Caco-2 (cell line): ENCODE data around the gene ZDHHC14. TPM values are rescaled to one million over a fixed set of nuclear protein-coding genes. Genes with fewer than 3 reads are reported as not detected.
"Not testable (repeated sequence)": the region's sequence is repeated elsewhere in the genome, so short reads cannot be mapped to it uniquely, and the experiment has no call there.

Source experiments
- BruUV-seq: library from RNA; stranded (reverse); fragments of 400-500 nt; replicated peaks from 2 replicates; lab custom pipeline; 2021; lab: Mats Ljungman, UMichigan
- CTCF ChIA-PET: fragments of 300-600 bp; sonication (Branson Sonifier 250); formaldehyde crosslinking; loops from one replicate; lab custom pipeline; 2022; ENCODE audit warnings: antibody characterized with exemption; lab: Charles Lee
- POLR2A ChIA-PET: fragments of 300-600 bp; sonication (Branson Sonifier 250); formaldehyde crosslinking; loops from one replicate; lab custom pipeline; 2022; ENCODE audit warnings: antibody characterized with exemption; lab: Charles Lee
- DNase-seq, 2 experiments: peaks; one replicate each; pipeline versions ENCODE4 v3.0.0 to v3.0.0-alpha.2; 2020 to 2022
- H3K27me3 ChIP-seq: replicated peaks from 2 replicates; pipeline ENCODE4 v1.6.0; 2011; ENCODE audit warnings: low read length; ENCODE audit not compliant: control insufficient read depth, insufficient read depth
- H3K36me3 ChIP-seq: 2 replicates; pipeline ENCODE4 v1.5.1; 2011; ENCODE audit warnings: low read length; ENCODE audit not compliant: control insufficient read depth, insufficient read depth
- H3K4me1 ChIP-seq: fragments of 250-450 bp; sonication (Bioruptor Pico); 2 replicates; pipeline ENCODE4 v1.5.1; 2020; ENCODE audit warnings: mild to moderate bottlenecking
- H3K4me3 ChIP-seq: 2 replicates; pipeline ENCODE4 v1.5.1; 2011; ENCODE audit warnings: low read depth, mild to moderate bottlenecking, control low read depth, low read length
- H3K9me3 ChIP-seq: fragments of 250-450 bp; sonication (Bioruptor Pico); 2 replicates; pipeline ENCODE4 v1.5.1; 2020; ENCODE audit warnings: mild to moderate bottlenecking, moderate library complexity
- H3K27ac Mint-ChIP-seq: one replicate; pipeline ENCODE4 v1.8.0; 2022; ENCODE audit warnings: mixed read lengths; ENCODE audit not compliant: unreplicated experiment
- H3K27me3 Mint-ChIP-seq: one replicate; pipeline ENCODE4 v1.8.0; 2022; ENCODE audit warnings: mixed read lengths; ENCODE audit not compliant: insufficient read depth, unreplicated experiment
- H3K36me3 Mint-ChIP-seq: one replicate; pipeline ENCODE4 v1.8.0; 2022; ENCODE audit warnings: mild to moderate bottlenecking, mixed read lengths; ENCODE audit not compliant: insufficient read depth, unreplicated experiment
- H3K4me1 Mint-ChIP-seq: one replicate; pipeline ENCODE4 v1.8.0; 2022; ENCODE audit warnings: low read depth, mixed read lengths; ENCODE audit not compliant: unreplicated experiment
- H3K4me3 Mint-ChIP-seq: one replicate; pipeline ENCODE4 v1.8.0; 2022; ENCODE audit warnings: mild to moderate bottlenecking, moderate library complexity, mixed read lengths; ENCODE audit not compliant: unreplicated experiment
- H3K9me3 Mint-ChIP-seq: one replicate; pipeline ENCODE4 v1.8.0; 2022; ENCODE audit warnings: mixed read lengths; ENCODE audit not compliant: unreplicated experiment
- intact Hi-C: fragments of 100-400 bp; cut with micrococcal nuclease; formaldehyde crosslinking; loops from one replicate; pipeline ENCODE4 v1.10.0; 2022; ENCODE audit not compliant: unreplicated experiment
- total RNA-seq: library from RNA; stranded (reverse); gene quantifications from 2 replicates; pipeline ENCODE4 v1.2.3, GENCODE V29; 2022
- TF ChIP-seq, protein P1 (sequence below), 2 experiments: fragments of 200-600 bp in 1 of 2; IDR thresholded peaks; 1 replicate in 1 of 2; 2 replicates in 1 of 2; pipeline versions ENCODE4 v1.5.1 to v1.8.0; 2011 to 2022; ENCODE audit warnings: antibody characterized with exemption in 1 of 2, control low read depth in 1 of 2, inconsistent platforms in 1 of 2, low read depth in 1 of 2, low read length in 1 of 2, mild to moderate bottlenecking in 1 of 2, moderate library complexity in 1 of 2; ENCODE audit not compliant: insufficient read depth in 1 of 2, severe bottlenecking in 1 of 2, unreplicated experiment in 1 of 2

The ZDHHC14 gene
- total RNA-seq, 1 experiment from 2014 or later, result 22.1 TPM

GRCh38 chr6:157693867-157694266 lies 312.9 kb downstream of the ZDHHC14 start:
- Mint-ChIP-seq H3K9me3 (peaks cover 10% of the 10 kb centered on the region), H3K27me3 (no peaks in the 10 kb centered on the region), H3K4me3 (no peak overlapping the region), H3K27ac (no peak overlapping the region), H3K4me1 (peaks cover 7% of the 10 kb centered on the region), H3K36me3 (no peaks in the 10 kb centered on the region)
- POLR2A ChIA-PET, result no interaction called here
- no TSS peak for BruUV-seq
- CTCF ChIA-PET, result no interaction called here
- peaks cover 5% of the 10 kb centered on the region; the same call in 1 of the 2 replicates for H3K9me3 ChIP-seq
- TF ChIP-seq, protein P1, sequence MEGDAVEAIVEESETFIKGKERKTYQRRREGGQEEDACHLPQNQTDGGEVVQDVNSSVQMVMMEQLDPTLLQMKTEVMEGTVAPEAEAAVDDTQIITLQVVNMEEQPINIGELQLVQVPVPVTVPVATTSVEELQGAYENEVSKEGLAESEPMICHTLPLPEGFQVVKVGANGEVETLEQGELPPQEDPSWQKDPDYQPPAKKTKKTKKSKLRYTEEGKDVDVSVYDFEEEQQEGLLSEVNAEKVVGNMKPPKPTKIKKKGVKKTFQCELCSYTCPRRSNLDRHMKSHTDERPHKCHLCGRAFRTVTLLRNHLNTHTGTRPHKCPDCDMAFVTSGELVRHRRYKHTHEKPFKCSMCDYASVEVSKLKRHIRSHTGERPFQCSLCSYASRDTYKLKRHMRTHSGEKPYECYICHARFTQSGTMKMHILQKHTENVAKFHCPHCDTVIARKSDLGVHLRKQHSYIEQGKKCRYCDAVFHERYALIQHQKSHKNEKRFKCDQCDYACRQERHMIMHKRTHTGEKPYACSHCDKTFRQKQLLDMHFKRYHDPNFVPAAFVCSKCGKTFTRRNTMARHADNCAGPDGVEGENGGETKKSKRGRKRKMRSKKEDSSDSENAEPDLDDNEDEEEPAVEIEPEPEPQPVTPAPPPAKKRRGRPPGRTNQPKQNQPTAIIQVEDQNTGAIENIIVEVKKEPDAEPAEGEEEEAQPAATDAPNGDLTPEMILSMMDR (IDR thresholded peaks at IDR 0.05; ENCODE audit: insufficient read depth in 1 of 2, low read depth in 1 of 2, low read length in 1 of 2, severe bottlenecking in 1 of 2, unreplicated experiment in 1 of 2), result no peak
- intact Hi-C loops, result loop anchor here (5.0 kb wide), 1 partner anchor 253 kb away; no protein-coding TSS in a partner anchor
- H3K36me3 ChIP-seq, result no peaks in the 10 kb centered on the region
- DNase-seq, result no peak
- H3K4me3 ChIP-seq, result no peak overlapping the region
- 0 out of 2 replicates have a peak, but pooled peaks cover 3% of the 10 kb centered on the region for H3K4me1 ChIP-seq
- H3K27me3 ChIP-seq, result no peaks in the 10 kb centered on the region

DNA sequence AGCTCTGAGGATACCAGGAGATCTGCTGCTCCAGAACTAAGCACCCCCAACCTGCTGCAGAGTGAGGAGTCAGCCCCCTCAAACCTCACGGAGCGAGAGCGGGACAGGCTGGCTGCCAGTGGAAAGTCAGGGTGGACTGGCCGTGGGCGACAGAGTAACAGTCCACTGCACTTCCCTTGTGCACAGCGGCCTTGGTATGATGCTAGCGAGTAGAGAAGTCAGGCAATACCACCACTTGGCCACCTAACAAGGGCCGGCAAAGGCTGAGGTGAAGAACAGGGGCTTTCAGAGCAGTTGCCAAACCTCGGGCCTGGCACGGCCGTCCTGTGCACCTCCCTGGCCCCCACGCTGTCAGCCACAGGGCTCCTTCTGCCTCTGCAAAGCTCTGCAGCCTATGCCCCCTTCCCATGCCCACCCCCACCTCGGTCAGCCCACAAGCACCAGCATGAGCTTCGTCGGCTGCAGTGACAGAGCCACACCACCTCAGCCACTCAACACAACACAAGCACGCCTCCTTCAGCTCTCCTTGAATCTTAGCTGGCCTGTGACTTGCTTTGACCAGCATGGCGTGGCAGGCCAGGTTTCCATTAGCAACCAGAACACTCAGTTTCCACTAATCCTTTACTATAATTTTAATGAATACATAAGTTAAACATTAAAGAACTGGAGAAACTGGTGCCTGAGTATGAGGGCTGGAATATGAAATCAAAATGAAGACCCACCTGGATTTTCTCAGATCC lies 314.5 kb downstream of the ZDHHC14 start:
- ChIA-PET POLR2A (no interaction called here), CTCF (no interaction called here)
- Histone ChIP-seq H3K36me3 (no peaks in the 10 kb centered on the region), H3K9me3 (peaks cover 12% of the 10 kb centered on the region; the same call in 1 of the 2 replicates), H3K4me1 (no peaks in the 10 kb centered on the region), H3K4me3 (no peak overlapping the region), H3K27me3 (no peaks in the 10 kb centered on the region)
- no peaks in the 10 kb centered on the region for H3K27me3 Mint-ChIP-seq
- peaks cover 16% of the 10 kb centered on the region for H3K9me3 Mint-ChIP-seq
- H3K36me3 Mint-ChIP-seq, result no peaks in the 10 kb centered on the region
- no peak overlapping the region for H3K27ac Mint-ChIP-seq
- TF ChIP-seq, protein P1 (IDR thresholded peaks at IDR 0.05; ENCODE audit: insufficient read depth in 1 of 2, low read depth in 1 of 2, low read length in 1 of 2, severe bottlenecking in 1 of 2, unreplicated experiment in 1 of 2), result no peak
- intact Hi-C loops, result no loop called here
- H3K4me3 Mint-ChIP-seq, result no peak overlapping the region
- no TSS peak for BruUV-seq
- no peak for DNase-seq
- H3K4me1 Mint-ChIP-seq, result no peaks in the 10 kb centered on the region

DNA sequence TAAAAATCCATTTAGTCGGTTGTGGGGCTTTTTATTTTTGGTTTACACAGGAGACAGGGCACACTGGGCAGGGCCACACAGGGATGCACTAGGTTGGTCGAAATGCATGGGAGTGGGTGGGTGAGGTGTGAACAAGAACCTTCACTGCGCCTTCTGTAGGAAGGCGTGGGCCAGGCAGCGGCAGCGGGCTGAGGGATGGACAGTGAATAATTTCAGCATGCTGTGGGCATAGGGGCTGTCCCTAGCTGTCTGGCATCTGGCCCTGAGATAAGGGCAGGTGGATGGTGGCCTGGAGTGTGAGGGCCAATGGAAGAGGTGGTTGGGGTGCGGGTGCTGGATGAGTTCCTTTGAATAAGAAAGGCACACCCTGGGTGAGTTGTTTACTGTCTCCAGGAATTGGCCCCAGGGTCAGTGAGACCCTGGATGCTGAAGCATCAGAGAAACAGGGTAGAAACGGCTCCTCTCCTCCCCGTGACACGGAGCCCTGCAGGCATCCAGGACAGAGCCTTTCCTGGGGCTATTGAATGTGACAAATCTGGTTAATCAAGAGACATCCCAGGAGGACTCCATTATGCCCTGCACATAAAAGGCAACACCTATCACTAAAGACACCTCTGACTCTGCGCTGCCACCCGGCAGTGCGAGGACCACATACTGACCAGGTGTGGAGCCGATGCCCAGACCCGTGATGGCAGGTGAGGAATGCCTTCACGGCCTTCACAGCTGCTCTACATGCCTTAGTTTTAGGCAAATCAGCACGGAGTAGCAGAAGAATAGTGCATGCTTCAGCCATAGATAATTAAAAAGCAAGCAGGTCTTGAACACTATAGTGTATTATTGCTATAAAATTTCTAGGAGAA lies 319.0 kb downstream of the ZDHHC14 start:
- CTCF ChIA-PET, result no interaction called here
- no peaks in the 10 kb centered on the region for H3K36me3 ChIP-seq
- peaks cover 16% of the 10 kb centered on the region for H3K9me3 Mint-ChIP-seq
- no peak overlapping the region for H3K4me3 ChIP-seq
- H3K4me1 Mint-ChIP-seq, result no peaks in the 10 kb centered on the region
- POLR2A ChIA-PET, result no interaction called here
- BruUV-seq, result no TSS peak
- H3K4me3 Mint-ChIP-seq, result no peak overlapping the region
- DNase-seq, result no peak
- TF ChIP-seq, protein P1 (IDR thresholded peaks at IDR 0.05; ENCODE audit: insufficient read depth in 1 of 2, low read depth in 1 of 2, low read length in 1 of 2, severe bottlenecking in 1 of 2, unreplicated experiment in 1 of 2), result no peak
- H3K27ac Mint-ChIP-seq, result no peak overlapping the region
- H3K4me1 ChIP-seq, result no peaks in the 10 kb centered on the region
- peaks cover 12% of the 10 kb centered on the region; the same call in 1 of the 2 replicates for H3K9me3 ChIP-seq
- H3K36me3 Mint-ChIP-seq, result no peaks in the 10 kb centered on the region
- intact Hi-C loops, result no loop called here
- no peaks in the 10 kb centered on the region for H3K27me3 ChIP-seq
- no peaks in the 10 kb centered on the region for H3K27me3 Mint-ChIP-seq

- POLR2A ChIA-PET, result not testable (repeated sequence)
Observed at GRCh38 chr6:157706351-157706750, 325.4 kb downstream of the ZDHHC14 start.

More at GRCh38 chr6:157706351-157706750, 325.4 kb downstream of the ZDHHC14 start:
- H3K27ac Mint-ChIP-seq, H3K27me3 Mint-ChIP-seq, H3K4me3 ChIP-seq, H3K4me1 ChIP-seq, H3K9me3 Mint-ChIP-seq, intact Hi-C loops, H3K9me3 ChIP-seq, H3K27me3 ChIP-seq, H3K4me1 Mint-ChIP-seq, CTCF ChIA-PET, DNase-seq, H3K4me3 Mint-ChIP-seq, BruUV-seq, H3K36me3 Mint-ChIP-seq, H3K36me3 ChIP-seq: not testable (repeated sequence)
